ENCODE measurements around the gene MTG1.

MTG1 gene

GRCh38 chr10:133456041-133456951, 62.3 kb downstream of the MTG1 start:
- Histone ChIP-seq H3K9ac (ENCODE audit: low read length) (no peak overlapping the region), H2AFZ (ENCODE audit: low read depth, low read length) (no peak overlapping the region), H3K27ac (ENCODE audit: low read length) (no peak overlapping the region), H4K20me1 (ENCODE audit: insufficient read depth, low read length) (no peaks in the 10 kb centered on the region), H3K36me3 (replicated peaks; ENCODE audit: low read depth, low read length) (no peaks in the 10 kb centered on the region), H3K4me1 (ENCODE audit: low read length) (no peaks in the 10 kb centered on the region), H3K27me3 (ENCODE audit: low read depth, low read length) (no peaks in the 10 kb centered on the region), H3K4me3 (ENCODE audit: low read length) (no peak overlapping the region), H3K79me2 (ENCODE audit: low read length) (no peaks in the 10 kb centered on the region), H3K4me2 (ENCODE audit: low read length) (no peak overlapping the region), H3K9me3 (ENCODE audit: insufficient read depth, low read length) (no peaks in the 10 kb centered on the region)
- no peak for TF ChIP-seq CTCF (IDR thresholded peaks at IDR 0.05; ENCODE audit: low read depth, low read length)
- TF ChIP-seq EZH2phosphoT487 (IDR thresholded peaks at IDR 0.05; ENCODE audit: low read depth), result no peak

GRCh38 chr10:133457100-133457841, 63.3 kb downstream of the MTG1 start:
- Histone ChIP-seq H3K4me3 (ENCODE audit: low read length) (no peak overlapping the region), H2AFZ (ENCODE audit: low read depth, low read length) (no peak overlapping the region), H3K27ac (ENCODE audit: low read length) (no peak overlapping the region), H3K79me2 (ENCODE audit: low read length) (no peaks in the 10 kb centered on the region), H3K4me1 (ENCODE audit: low read length) (no peaks in the 10 kb centered on the region), H3K4me2 (ENCODE audit: low read length) (no peak overlapping the region), H3K27me3 (ENCODE audit: low read depth, low read length) (no peaks in the 10 kb centered on the region), H3K36me3 (replicated peaks; ENCODE audit: low read depth, low read length) (no peaks in the 10 kb centered on the region), H4K20me1 (ENCODE audit: insufficient read depth, low read length) (no peaks in the 10 kb centered on the region), H3K9me3 (ENCODE audit: insufficient read depth, low read length) (no peaks in the 10 kb centered on the region), H3K9ac (ENCODE audit: low read length) (no peak overlapping the region)
- no peak for TF ChIP-seq EZH2phosphoT487 (IDR thresholded peaks at IDR 0.05; ENCODE audit: low read depth)
- TF ChIP-seq CTCF (IDR thresholded peaks at IDR 0.05; ENCODE audit: low read depth, low read length), result no peak

GRCh38 chr10:133458021-133458709, 64.2 kb downstream of the MTG1 start:
- no peaks in the 10 kb centered on the region for H4K20me1 ChIP-seq (ENCODE audit: insufficient read depth, low read length)
- no peak overlapping the region for H2AFZ ChIP-seq (ENCODE audit: low read depth, low read length)
- H3K4me1 ChIP-seq (ENCODE audit: low read length), result no peaks in the 10 kb centered on the region
- TF ChIP-seq EZH2phosphoT487 (IDR thresholded peaks at IDR 0.05; ENCODE audit: low read depth), result no peak
- TF ChIP-seq CTCF (IDR thresholded peaks at IDR 0.05; ENCODE audit: low read depth, low read length), result no peak
- no peaks in the 10 kb centered on the region for H3K36me3 ChIP-seq (replicated peaks; ENCODE audit: low read depth, low read length)
- no peaks in the 10 kb centered on the region for H3K79me2 ChIP-seq (ENCODE audit: low read length)
- H3K4me3 ChIP-seq (ENCODE audit: low read length), result no peak overlapping the region
- H3K4me2 ChIP-seq (ENCODE audit: low read length), result no peak overlapping the region
- no peaks in the 10 kb centered on the region for H3K27me3 ChIP-seq (ENCODE audit: low read depth, low read length)
- no peaks in the 10 kb centered on the region for H3K9me3 ChIP-seq (ENCODE audit: insufficient read depth, low read length)
- no peak overlapping the region for H3K27ac ChIP-seq (ENCODE audit: low read length)
- no peak overlapping the region for H3K9ac ChIP-seq (ENCODE audit: low read length)
